NCI-H748 (cell line): ENCODE data around the gene FABP1.

Experiments
- DNase-seq: peaks from one replicate; lab custom pipeline; 2025; ENCODE audit not compliant: unreplicated experiment; lab: John Stamatoyannopoulos, UW

FABP1 gene

GRCh38 chr2:88127888-88128653, at the start of gene FABP1:
Gene FABP1 (minus strand): TSS chr2:88128062. CDS start chr2:88128017, 45 bp downstream.
- DNase-seq, result no peak

GRCh38 chr2:88177556-88177955, 49.7 kb upstream of the FABP1 start:
- no peak for DNase-seq

GRCh38 chr2:88176352-88176984, 48.6 kb upstream of the FABP1 start:
- peak; percentile 75 for DNase-seq

DNA sequence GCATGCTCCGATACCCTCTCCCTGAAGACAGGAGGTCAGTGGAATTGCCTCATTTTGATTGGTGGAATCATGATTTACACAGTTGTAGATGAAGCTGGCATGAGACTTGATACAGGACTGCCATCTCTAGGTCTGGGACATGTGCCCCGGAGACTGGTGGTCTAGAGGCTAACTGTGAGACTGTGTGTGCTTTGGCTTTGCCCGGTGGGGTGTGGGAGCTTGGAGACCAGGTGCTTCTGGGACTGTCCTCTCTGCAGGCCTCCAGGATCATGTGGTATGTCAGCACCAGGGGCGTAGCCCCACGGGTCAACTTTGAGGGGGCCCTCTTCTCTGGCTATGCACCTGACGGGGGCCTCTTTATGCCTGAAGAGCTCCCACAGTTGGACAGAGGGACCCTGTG, 45.0 kb upstream of the FABP1 start:
- DNase-seq, result no peak

DNA sequence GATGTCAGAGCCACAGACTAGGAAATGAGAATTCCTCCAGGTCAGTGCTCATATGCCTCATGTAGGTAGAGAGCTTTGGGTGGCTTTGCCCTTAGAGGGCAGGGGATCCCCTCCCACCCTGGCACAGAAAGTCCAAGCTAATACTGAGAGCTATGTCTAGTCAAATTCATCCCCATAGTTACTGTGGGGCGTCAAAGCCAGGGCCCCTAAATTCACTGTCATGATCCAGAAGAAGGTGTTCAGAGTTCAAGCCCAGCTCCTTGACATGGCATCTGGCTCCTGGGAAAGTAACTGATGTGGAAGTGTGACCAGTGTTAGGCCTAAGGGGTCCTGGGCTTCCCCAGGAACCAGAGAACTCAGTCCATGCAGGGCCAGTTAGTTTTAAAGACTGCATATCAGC, 44.1 kb upstream of the FABP1 start:
- DNase-seq, result no peak

DNA sequence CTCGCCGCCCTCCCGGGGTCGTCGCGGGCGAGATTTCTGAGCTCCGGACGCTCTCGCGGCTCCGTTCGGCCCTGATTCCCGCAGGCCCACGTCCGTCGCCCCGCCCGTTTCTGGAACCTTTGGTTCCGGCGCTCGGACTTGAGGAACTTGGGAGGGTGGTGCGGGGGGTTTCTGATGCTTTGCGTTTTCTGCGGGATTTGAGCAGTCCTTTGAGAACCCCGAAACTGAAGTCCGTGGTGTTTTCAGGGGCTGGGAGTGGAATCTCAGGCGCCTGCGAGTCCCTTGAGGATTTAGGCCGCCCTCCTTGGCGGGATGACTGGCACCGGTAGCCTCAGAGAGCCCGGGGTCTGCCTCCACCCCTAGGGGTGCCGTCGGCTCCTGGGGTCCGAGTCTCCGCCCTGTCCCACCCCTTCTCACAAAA, 42.6 kb upstream of the FABP1 start:
- DNase-seq, result no peak

DNA sequence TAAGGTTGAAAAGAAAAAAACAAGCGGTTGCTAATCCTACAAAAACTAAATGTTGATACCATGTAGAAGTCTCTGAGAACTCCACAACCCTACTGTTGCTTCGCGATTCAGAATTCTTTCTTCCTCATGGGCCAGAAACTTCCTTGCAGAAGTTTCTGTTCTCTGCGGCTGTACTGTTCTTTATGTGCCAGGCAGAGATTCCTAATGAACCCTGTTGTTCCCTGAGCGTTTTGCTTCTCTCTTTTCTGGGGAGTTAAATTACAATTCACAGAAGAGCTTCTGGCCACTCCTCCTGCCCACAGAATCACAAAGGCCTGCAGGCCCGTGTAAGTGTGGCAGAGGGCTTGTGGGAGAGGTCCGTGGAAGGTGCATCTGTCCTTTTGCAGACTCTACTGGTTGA, 40.5 kb upstream of the FABP1 start:
- DNase-seq, result no peak

GRCh38 chr2:88167740-88168139, 39.9 kb upstream of the FABP1 start:
- DNase-seq, result no peak

DNA sequence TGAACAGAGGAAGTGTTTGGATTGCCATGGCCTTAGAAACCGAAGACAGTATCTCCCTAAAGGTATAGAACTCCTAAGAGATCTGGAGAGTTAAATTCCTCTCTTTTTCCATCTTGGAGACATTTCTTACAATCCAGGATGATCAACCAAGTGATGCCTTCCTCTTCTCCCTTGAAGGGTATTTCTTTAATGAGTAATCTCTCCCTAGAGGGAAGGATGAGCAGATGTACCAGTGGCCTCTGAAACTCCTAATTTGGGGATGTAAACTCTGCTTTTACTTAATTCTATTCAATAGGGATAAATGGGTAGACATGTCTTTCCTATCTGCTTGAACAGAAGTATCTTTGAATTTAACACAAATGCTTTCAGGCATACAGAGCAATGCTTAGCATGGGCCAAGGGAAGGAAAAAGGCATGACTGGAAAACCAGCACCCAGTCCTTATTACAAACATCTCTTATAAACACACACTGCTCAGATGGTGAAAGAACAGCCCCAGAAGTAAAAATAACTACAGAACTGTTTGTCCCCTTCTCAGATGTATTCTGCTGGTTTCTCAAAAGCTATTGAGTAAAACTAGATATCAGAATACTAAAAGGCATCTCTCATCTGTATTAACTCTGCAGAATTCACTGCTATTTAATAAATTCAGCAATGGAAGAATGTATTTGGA, 37.6 kb upstream of the FABP1 start:
- DNase-seq, result no peak

DNA sequence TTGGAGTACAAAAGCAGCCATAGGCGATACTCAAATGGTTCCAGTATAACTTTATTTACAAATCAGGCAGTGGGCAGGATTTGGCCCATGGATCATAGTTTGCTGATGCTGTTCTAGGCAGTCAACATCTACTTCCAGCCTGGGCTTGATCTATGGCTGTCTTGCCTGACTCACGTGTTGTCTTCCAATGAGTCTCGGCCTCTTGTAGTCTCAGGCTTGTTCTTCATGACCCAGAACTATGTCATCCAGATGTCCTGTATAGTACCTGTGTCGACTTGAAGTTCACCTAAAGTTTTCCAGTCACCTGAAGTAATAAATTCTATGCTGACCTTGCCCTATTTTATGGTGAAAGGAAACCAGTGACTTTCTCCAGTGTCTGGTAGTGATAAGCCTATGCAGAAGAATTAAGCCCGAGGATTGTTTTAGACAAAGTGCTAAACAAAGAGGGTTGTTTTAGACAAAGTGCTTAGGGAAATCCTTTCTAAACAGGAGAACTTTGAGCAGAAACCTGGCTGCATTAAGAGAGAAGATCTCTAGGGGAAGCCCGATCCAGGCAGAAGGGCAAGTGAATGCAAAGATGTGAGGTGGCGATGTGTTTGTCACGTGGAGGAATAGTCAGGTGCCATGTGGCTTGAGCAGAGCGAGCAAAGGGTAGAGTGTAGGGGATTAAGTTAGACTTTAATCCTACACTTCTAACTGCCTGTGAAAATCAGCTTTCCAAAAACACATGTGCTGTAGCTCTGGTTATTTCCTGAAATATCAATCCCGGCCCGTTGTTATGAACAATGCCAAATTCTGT, 33.8 kb upstream of the FABP1 start:
- no peak for DNase-seq

- no peak for DNase-seq
Observed at GRCh38 chr2:88160517-88160916, 32.7 kb upstream of the FABP1 start.

- DNase-seq, result peak; percentile 54
Observed at GRCh38 chr2:88159955-88160415, 32.1 kb upstream of the FABP1 start.

DNA sequence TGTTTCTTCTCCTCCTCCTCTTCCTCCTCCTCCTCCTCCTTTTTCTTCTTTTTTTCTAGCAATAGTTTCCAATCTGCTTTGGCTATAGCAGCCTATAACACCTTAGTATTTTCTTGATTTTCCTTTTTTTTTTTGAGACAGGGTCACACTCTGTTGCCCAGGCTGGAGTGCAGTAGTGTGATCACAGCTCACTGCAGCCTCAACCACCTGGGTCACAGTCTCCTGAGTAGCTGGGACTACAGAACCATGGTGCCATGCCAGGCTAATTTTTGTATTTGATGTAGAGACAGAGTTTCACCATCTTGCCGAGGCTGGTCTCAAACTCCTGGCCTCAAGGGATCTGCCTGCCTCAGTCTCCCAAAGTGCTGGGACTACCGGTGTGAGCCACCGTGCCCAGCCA, 31.6 kb upstream of the FABP1 start:
- no peak for DNase-seq

DNA sequence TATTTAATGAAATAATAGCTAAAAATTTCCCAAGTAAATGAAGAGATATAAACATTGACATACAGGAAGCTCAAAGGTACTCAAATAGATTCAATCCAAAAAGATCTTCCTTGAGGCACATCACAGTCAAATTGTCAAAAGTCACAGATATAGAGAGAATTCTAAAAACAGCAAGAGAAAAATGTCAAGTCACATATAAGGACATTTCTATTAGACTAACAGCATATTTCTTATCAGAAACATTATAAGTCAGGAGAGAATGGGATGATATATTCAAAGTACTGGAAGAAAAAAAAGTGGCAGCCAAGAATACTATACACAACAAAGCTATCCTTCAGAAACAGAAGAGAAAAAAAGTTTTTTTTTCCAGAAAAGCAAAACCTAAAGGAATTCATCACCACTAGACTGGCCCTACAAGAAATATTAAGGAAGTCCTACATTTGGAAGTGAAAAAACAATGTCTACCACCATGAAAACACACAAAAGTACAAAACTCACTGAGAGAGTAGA, 21.1 kb upstream of the FABP1 start:
- DNase-seq, result no peak

GRCh38 chr2:88147145-88147544, 19.3 kb upstream of the FABP1 start:
- no peak for DNase-seq

DNA sequence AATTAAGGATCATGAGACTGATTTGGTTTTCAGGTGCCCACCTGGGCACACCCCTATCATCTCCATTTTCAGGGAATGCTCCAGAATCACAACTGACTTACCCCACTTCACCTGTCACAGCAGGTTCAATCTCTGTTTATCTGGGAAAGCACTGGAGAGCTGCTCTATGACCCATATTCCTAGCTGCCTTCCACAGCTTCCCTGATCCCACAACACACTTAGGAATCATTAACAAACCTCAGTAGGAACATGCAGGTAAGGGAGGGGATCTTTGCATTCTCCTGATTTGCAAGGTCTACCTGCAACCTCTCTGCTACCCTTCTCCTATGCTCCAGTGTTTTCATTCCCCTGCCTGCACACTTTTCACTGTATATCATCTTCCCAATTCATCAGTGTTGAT, 18.7 kb upstream of the FABP1 start:
- no peak for DNase-seq

DNA sequence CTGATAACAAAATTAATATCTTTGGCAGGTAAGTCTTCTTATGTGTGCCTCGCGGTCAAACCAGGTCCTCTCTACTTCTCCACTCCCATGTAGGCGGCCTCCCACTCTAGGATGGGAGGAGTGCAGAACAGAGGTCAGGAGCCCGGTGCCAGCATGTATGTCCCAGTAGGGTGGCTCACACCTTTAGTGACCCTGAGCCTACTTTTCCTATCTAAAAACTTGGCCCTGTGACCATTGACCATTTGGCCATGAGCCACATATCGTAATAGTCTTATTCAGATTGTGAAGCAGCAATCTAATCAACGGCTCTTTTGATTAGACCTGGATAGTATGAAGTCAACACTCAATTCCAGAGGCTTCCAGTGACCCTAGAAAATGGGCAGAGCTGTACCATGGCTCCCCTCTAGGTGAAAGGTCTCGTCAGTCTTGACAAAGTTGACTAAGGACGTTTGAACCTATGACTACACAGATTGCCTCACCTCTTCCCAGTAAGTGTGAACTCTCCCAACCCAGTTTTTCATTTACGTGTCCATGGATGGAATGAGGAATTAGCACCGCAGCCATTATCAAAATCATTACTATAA, 17.1 kb upstream of the FABP1 start:
- no peak for DNase-seq

GRCh38 chr2:88144271-88144670, 16.4 kb upstream of the FABP1 start:
- DNase-seq, result no peak

GRCh38 chr2:88141952-88142351, 14.1 kb upstream of the FABP1 start:
- no peak for DNase-seq

GRCh38 chr2:88139804-88140203, 11.9 kb upstream of the FABP1 start:
- no peak for DNase-seq
